ENCODE measurements around the gene LCE5A. TPM values are rescaled to one million over a fixed set of nuclear protein-coding genes. Genes with fewer than 3 reads are reported as not detected.

The LCE5A gene
- polyA plus RNA-seq, 1 donor from 2014 or later = not detected

- no peaks in the 10 kb centered on the region for H4K20me1 ChIP-seq (ENCODE audit: insufficient read depth)
- H2AFZ ChIP-seq (ENCODE audit: low read depth, low read length) = no peak overlapping the region
- H3K4me3 ChIP-seq (ENCODE audit: low read length) = no peak overlapping the region
- H3K9me3 ChIP-seq (ENCODE audit: low read length) = no peaks in the 10 kb centered on the region
- TF ChIP-seq SMC3 (conservative IDR thresholded peaks at IDR 0.05; ENCODE audit: poor library complexity) = no peak
- no peak for TF ChIP-seq RAD21 (conservative IDR thresholded peaks at IDR 0.05)
- no peak for TF ChIP-seq POLR2AphosphoS5 (IDR thresholded peaks at IDR 0.05)
- TF ChIP-seq CTCF (IDR thresholded peaks at IDR 0.05; ENCODE audit: poor library complexity, severe bottlenecking) = no peak
- no peak for TF ChIP-seq EZH2 (IDR thresholded peaks at IDR 0.05; ENCODE audit: borderline replicate concordance, insufficient read depth, low read length, poor library complexity, severe bottlenecking)
- no peak for TF ChIP-seq REST (IDR thresholded peaks at IDR 0.05; ENCODE audit: borderline replicate concordance)
- no peak for TF ChIP-seq EP300 (conservative IDR thresholded peaks at IDR 0.05; ENCODE audit: poor library complexity, severe bottlenecking)
- TF ChIP-seq TAF1 (IDR thresholded peaks at IDR 0.05; ENCODE audit: low read depth) = no peak
- no peak for TF ChIP-seq MXI1 (conservative IDR thresholded peaks at IDR 0.05; ENCODE audit: poor library complexity, severe bottlenecking)
- no peaks in the 10 kb centered on the region for H3F3A ChIP-seq (ENCODE audit: insufficient read depth, low read length, poor library complexity, severe bottlenecking)
- H3K79me2 ChIP-seq (replicated peaks; ENCODE audit: insufficient read depth, low read length) = no peaks in the 10 kb centered on the region
- H3K27ac ChIP-seq (ENCODE audit: low read length) = no peak overlapping the region
- no peaks in the 10 kb centered on the region for H3K9me2 ChIP-seq (ENCODE audit: insufficient read depth, low read length)
- no peaks in the 10 kb centered on the region for H3K27me3 ChIP-seq (ENCODE audit: insufficient read depth, low read depth, low read length)
- no peak overlapping the region for H3K9ac ChIP-seq (ENCODE audit: low read length)
- H3K36me3 ChIP-seq (ENCODE audit: insufficient read depth, low read length) = no peaks in the 10 kb centered on the region
- H3K4me2 ChIP-seq (ENCODE audit: low read length) = no peak overlapping the region
Measured at GRCh38 chr1:152506899-152507498, 3.6 kb upstream of the LCE5A start.

- no peak overlapping the region for H3K4me2 ChIP-seq (ENCODE audit: low read length)
- no peak overlapping the region for H3K27ac ChIP-seq (ENCODE audit: low read length)
- no peaks in the 10 kb centered on the region for H3F3A ChIP-seq (ENCODE audit: insufficient read depth, low read length, poor library complexity, severe bottlenecking)
- no peaks in the 10 kb centered on the region for H3K9me2 ChIP-seq (ENCODE audit: insufficient read depth, low read length)
- no peak overlapping the region for H2AFZ ChIP-seq (ENCODE audit: low read depth, low read length)
- no peaks in the 10 kb centered on the region for H3K36me3 ChIP-seq (ENCODE audit: insufficient read depth, low read length)
- no peak for TF ChIP-seq SMC3 (conservative IDR thresholded peaks at IDR 0.05; ENCODE audit: poor library complexity)
- no peak for TF ChIP-seq RAD21 (conservative IDR thresholded peaks at IDR 0.05)
- TF ChIP-seq TAF1 (IDR thresholded peaks at IDR 0.05; ENCODE audit: low read depth) = no peak
- no peak for TF ChIP-seq POLR2AphosphoS5 (IDR thresholded peaks at IDR 0.05)
- TF ChIP-seq REST (IDR thresholded peaks at IDR 0.05; ENCODE audit: borderline replicate concordance) = no peak
- TF ChIP-seq MXI1 (conservative IDR thresholded peaks at IDR 0.05; ENCODE audit: poor library complexity, severe bottlenecking) = no peak
- no peak for TF ChIP-seq EP300 (conservative IDR thresholded peaks at IDR 0.05; ENCODE audit: poor library complexity, severe bottlenecking)
- no peak for TF ChIP-seq EZH2 (IDR thresholded peaks at IDR 0.05; ENCODE audit: borderline replicate concordance, insufficient read depth, low read length, poor library complexity, severe bottlenecking)
- no peak for TF ChIP-seq CTCF (IDR thresholded peaks at IDR 0.05; ENCODE audit: poor library complexity, severe bottlenecking)
- H3K27me3 ChIP-seq (ENCODE audit: insufficient read depth, low read depth, low read length) = no peaks in the 10 kb centered on the region
- H3K79me2 ChIP-seq (replicated peaks; ENCODE audit: insufficient read depth, low read length) = no peaks in the 10 kb centered on the region
- H4K20me1 ChIP-seq (ENCODE audit: insufficient read depth) = no peaks in the 10 kb centered on the region
- no peak overlapping the region for H3K9ac ChIP-seq (ENCODE audit: low read length)
- H3K9me3 ChIP-seq (ENCODE audit: low read length) = peaks cover 5% of the 10 kb centered on the region
- no peak overlapping the region for H3K4me3 ChIP-seq (ENCODE audit: low read length)
Measured at GRCh38 chr1:152511596-152511995, 993 bp downstream of the LCE5A start.
